GM19240 (cell line): ENCODE data around the gene CACNA2D3.
"Not testable (repeated sequence)": the region's sequence is repeated elsewhere in the genome, so short reads cannot be mapped to it uniquely, and the experiment has no call there.

Experiments used
- DNase-seq: peaks from one replicate; pipeline ENCODE4 v3.0.0; 2011; ENCODE audit warnings: low spot score; ENCODE audit not compliant: insufficient read length

CACNA2D3 gene

GRCh38 chr3:54625805-54626787 is 503.7 kb downstream of the CACNA2D3 start:
- no peak for DNase-seq

GRCh38 chr3:54628888-54629441 is 506.6 kb downstream of the CACNA2D3 start:
- DNase-seq: no peak

GRCh38 chr3:54630101-54630623 is 507.8 kb downstream of the CACNA2D3 start:
- DNase-seq: no peak

GRCh38 chr3:54631001-54631400 is 508.6 kb downstream of the CACNA2D3 start:
- not testable (repeated sequence) for DNase-seq

- no peak for DNase-seq
Measured at GRCh38 chr3:54631516-54632325, 509.4 kb downstream of the CACNA2D3 start.

- no peak for DNase-seq
Measured at GRCh38 chr3:54632326-54632665, 509.9 kb downstream of the CACNA2D3 start.

GRCh38 chr3:54632834-54633233 is 510.5 kb downstream of the CACNA2D3 start:
- DNase-seq: no peak

- DNase-seq: no peak
Measured at GRCh38 chr3:54633444-54634121, 511.2 kb downstream of the CACNA2D3 start.

- no peak for DNase-seq
Measured at GRCh38 chr3:54634122-54634469, 511.7 kb downstream of the CACNA2D3 start.

- DNase-seq: not testable (repeated sequence)
Measured at GRCh38 chr3:54639790-54640372, 517.5 kb downstream of the CACNA2D3 start.

GRCh38 chr3:54641226-54642014 is 519.1 kb downstream of the CACNA2D3 start:
- no peak for DNase-seq

GRCh38 chr3:54642147-54642546 is 519.8 kb downstream of the CACNA2D3 start:
- no peak for DNase-seq

- no peak for DNase-seq
Measured at GRCh38 chr3:54647721-54648120, 525.4 kb downstream of the CACNA2D3 start.

- no peak for DNase-seq
Measured at GRCh38 chr3:54649551-54649950, 527.2 kb downstream of the CACNA2D3 start.

- DNase-seq: no peak
Measured at GRCh38 chr3:54653456-54654195, 531.3 kb downstream of the CACNA2D3 start.

GRCh38 chr3:54654776-54655175 is 532.4 kb downstream of the CACNA2D3 start:
- DNase-seq: no peak

- no peak for DNase-seq
Measured at GRCh38 chr3:54659347-54659746, 537.0 kb downstream of the CACNA2D3 start.

- DNase-seq: no peak
Measured at GRCh38 chr3:54660714-54661132, 538.4 kb downstream of the CACNA2D3 start.

GRCh38 chr3:54661151-54661550 is 538.8 kb downstream of the CACNA2D3 start:
- no peak for DNase-seq
